Caco-2 (cell line): Measurements from ENCODE around the gene ATXN7L3. TPM values are rescaled to one million over a fixed set of nuclear protein-coding genes. Genes with fewer than 3 reads are reported as not detected.

Experiments used
- microRNA-seq: library from miRNA; unstranded; fragments of <30 nt; microRNA quantifications from one replicate; pipeline ENCODE4 v1.2.0, GENCODE V29; 2022
- total RNA-seq: library from RNA; stranded (reverse); gene quantifications from 2 replicates; pipeline ENCODE4 v1.2.3, GENCODE V29; 2022

ATXN7L3 gene
- total RNA-seq, 1 experiment from 2014 or later, result 92.0 TPM

Small RNAs within 50 kb of the gene (microRNA-seq; reads per million reads assigned to microRNA genes)
- gene MIR6782, result 0.93 reads per million

Other genes with a start within 250 kb of the ATXN7L3 start
- not detected in 2 replicates for gene PYY, start 245.9 kb downstream of the ATXN7L3 start, total RNA-seq
- gene NAGS, start 195.3 kb downstream of the ATXN7L3 start, total RNA-seq, result 0.42 and 0.50 TPM in 2 replicates
- gene TMEM101, start 184.9 kb downstream of the ATXN7L3 start, total RNA-seq, result 41.7 and 43.5 TPM in 2 replicates
- 83.1 and 85.5 TPM in 2 replicates for gene LSM12, start 133.2 kb downstream of the ATXN7L3 start, total RNA-seq
- 60.1 and 64.5 TPM in 2 replicates for gene G6PC3, start 129.1 kb downstream of the ATXN7L3 start, total RNA-seq
- gene HDAC5, start 76.2 kb downstream of the ATXN7L3 start, total RNA-seq, result 25.9 and 27.0 TPM in 2 replicates
- 15.2 and 17.0 TPM in 2 replicates for gene HROB, start 58.0 kb downstream of the ATXN7L3 start, total RNA-seq
- 0.26 TPM in 1 of 2 replicates, not detected in the other for gene ASB16, start 29.2 kb downstream of the ATXN7L3 start, total RNA-seq
- 28.4 and 30.3 TPM in 2 replicates for gene TMUB2, start 12.9 kb downstream of the ATXN7L3 start, total RNA-seq
- gene UBTF, start 19.8 kb upstream of the ATXN7L3 start, total RNA-seq, result 66.0 and 74.3 TPM in 2 replicates
- gene SLC4A1, start 68.3 kb upstream of the ATXN7L3 start, total RNA-seq, result not detected in 2 replicates
- gene RUNDC3A, start 108.7 kb upstream of the ATXN7L3 start, total RNA-seq, result 0.34 and 0.53 TPM in 2 replicates
- gene SLC25A39, start 124.9 kb upstream of the ATXN7L3 start, total RNA-seq, result 155 and 172 TPM in 2 replicates
- gene GRN, start 145.4 kb upstream of the ATXN7L3 start, total RNA-seq, result 167 and 176 TPM in 2 replicates
- gene FAM171A2, start 164.0 kb upstream of the ATXN7L3 start, total RNA-seq, result 3.0 and 3.6 TPM in 2 replicates
- 5.9 and 6.9 TPM in 2 replicates for gene ITGA2B, start 189.8 kb upstream of the ATXN7L3 start, total RNA-seq